DOHH2 (cell line): ENCODE measurements around the gene SLC47A2.

ENCODE experiments used
- H3F3A ChIP-seq: fragments of 200-600 bp; sonication (generic), shearing (Covaris generic); 2 replicates; pipeline ENCODE4 v1.6.0; 2016; ENCODE audit warnings: antibody characterized with exemption, mild to moderate bottlenecking; ENCODE audit not compliant: control insufficient read depth, insufficient read depth
- H3K27ac ChIP-seq: fragments of 200-600 bp; sonication (generic); 2 replicates; pipeline ENCODE4 v1.5.1; 2014; ENCODE audit warnings: low read depth, mild to moderate bottlenecking, low read length, moderate library complexity
- H3K27me3 ChIP-seq: fragments of 200-600 bp; sonication (generic); 2 replicates; pipeline ENCODE4 v1.6.1; 2014; ENCODE audit warnings: mild to moderate bottlenecking, low read length, mixed read lengths; ENCODE audit not compliant: control insufficient read depth
- H3K36me3 ChIP-seq: fragments of 200-600 bp; sonication (generic); 2 replicates; pipeline ENCODE4 v1.6.1; 2014; ENCODE audit warnings: mild to moderate bottlenecking, low read length, moderate library complexity, mixed read lengths; ENCODE audit not compliant: control insufficient read depth
- H3K4me1 ChIP-seq: fragments of 200-600 bp; sonication (generic); 2 replicates; pipeline ENCODE4 v1.6.1; 2014; ENCODE audit warnings: mild to moderate bottlenecking, low read length, mixed read lengths; ENCODE audit not compliant: control insufficient read depth
- H3K4me2 ChIP-seq: fragments of 200-600 bp; sonication (generic); 2 replicates; pipeline ENCODE4 v1.6.0; 2014; ENCODE audit warnings: mild to moderate bottlenecking, low read length, moderate library complexity
- H3K4me3 ChIP-seq: fragments of 200-600 bp; sonication (generic); 2 replicates; pipeline ENCODE4 v1.5.1; 2014; ENCODE audit warnings: mild to moderate bottlenecking, low read length, mixed read lengths
- H3K79me2 ChIP-seq: fragments of 200-600 bp; sonication (generic); 2 replicates; pipeline ENCODE4 v1.6.1; 2014; ENCODE audit warnings: mild to moderate bottlenecking, low read length, mixed read lengths; ENCODE audit not compliant: control insufficient read depth
- H3K9me2 ChIP-seq: fragments of 200-600 bp; sonication (generic); replicated peaks from 2 replicates; pipeline ENCODE4 v1.6.1; 2014; ENCODE audit warnings: mild to moderate bottlenecking, low read length, mixed read lengths; ENCODE audit not compliant: control insufficient read depth
- H3K9me3 ChIP-seq: fragments of 200-600 bp; sonication (generic); 2 replicates; pipeline ENCODE4 v1.6.1; 2014; ENCODE audit warnings: antibody characterized with exemption, low read length, mixed read lengths; ENCODE audit not compliant: control insufficient read depth, insufficient read depth
- H4K20me1 ChIP-seq: fragments of 200-600 bp; sonication (generic); 2 replicates; pipeline ENCODE4 v1.6.0; 2014; ENCODE audit warnings: low read depth, mild to moderate bottlenecking, antibody characterized with exemption, low read length, moderate library complexity; ENCODE audit not compliant: control insufficient read depth, insufficient read depth
- EZH2phosphoT487 ChIP-seq: fragments of 200-600 bp; sonication (generic); IDR thresholded peaks from 2 replicates; pipeline ENCODE4 v1.6.1; 2017; ENCODE audit warnings: borderline replicate concordance, mild to moderate bottlenecking, antibody characterized with exemption, low read length, moderate library complexity, mixed read lengths
- TF ChIP-seq, protein P1 (sequence below): fragments of 200-600 bp; sonication (generic); IDR thresholded peaks from one replicate; pipeline ENCODE4 v1.5.1; 2014; ENCODE audit warnings: antibody characterized with exemption, mild to moderate bottlenecking, low read depth, low read length; ENCODE audit not compliant: poor library complexity, severe bottlenecking

Gene SLC47A2

DNA sequence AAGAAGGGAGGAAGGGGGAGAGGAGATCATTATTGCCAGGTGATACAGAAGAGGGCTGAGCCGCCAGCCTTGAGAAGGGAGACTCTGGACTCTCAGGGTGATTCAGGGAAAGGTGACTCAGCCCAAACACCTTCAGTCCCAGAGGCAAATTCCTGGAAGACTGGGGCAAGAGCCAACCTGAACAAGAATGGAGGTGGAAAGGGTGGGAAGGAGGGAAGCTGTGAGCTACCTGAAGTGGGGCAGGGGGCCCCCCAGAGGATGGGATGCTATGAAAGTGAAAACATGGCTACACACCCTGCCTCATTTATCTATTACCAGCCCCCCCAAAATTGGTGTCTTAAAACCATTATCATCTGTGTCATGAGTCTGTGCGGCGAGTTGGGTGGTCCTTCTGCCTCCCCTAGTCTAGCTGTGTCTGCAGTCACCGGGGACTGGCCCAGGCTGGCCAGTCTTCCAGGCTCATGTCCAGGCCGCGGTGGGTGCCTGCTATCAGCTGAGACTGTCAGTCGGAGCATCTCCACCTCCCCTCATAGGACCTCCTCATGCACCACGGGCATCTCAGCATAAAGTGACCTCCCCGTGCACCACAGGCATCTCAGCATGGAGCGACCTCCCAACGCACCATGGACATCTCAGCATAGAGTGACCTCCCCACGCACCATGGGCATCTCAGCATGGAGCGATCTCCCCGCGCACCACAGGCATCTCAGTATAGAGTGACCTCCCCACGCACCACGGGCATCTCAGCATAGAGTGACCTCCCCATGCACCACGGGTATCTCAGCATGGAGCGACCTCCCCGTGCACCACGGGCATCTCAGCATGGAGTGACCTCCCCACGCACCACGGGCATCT, 3.2 kb upstream of the SLC47A2 start:
- H3K27ac ChIP-seq: no peak overlapping the region
- no peaks in the 10 kb centered on the region for H4K20me1 ChIP-seq
- no peak overlapping the region for H3K4me2 ChIP-seq
- no peaks in the 10 kb centered on the region for H3F3A ChIP-seq
- H3K27me3 ChIP-seq: no peaks in the 10 kb centered on the region
- no peaks in the 10 kb centered on the region for H3K9me2 ChIP-seq
- H3K9me3 ChIP-seq: no peaks in the 10 kb centered on the region
- no peaks in the 10 kb centered on the region for H3K36me3 ChIP-seq
- no peaks in the 10 kb centered on the region for H3K4me1 ChIP-seq
- no peak overlapping the region for H3K4me3 ChIP-seq
- no peak for TF ChIP-seq EZH2phosphoT487
- TF ChIP-seq, protein P1, sequence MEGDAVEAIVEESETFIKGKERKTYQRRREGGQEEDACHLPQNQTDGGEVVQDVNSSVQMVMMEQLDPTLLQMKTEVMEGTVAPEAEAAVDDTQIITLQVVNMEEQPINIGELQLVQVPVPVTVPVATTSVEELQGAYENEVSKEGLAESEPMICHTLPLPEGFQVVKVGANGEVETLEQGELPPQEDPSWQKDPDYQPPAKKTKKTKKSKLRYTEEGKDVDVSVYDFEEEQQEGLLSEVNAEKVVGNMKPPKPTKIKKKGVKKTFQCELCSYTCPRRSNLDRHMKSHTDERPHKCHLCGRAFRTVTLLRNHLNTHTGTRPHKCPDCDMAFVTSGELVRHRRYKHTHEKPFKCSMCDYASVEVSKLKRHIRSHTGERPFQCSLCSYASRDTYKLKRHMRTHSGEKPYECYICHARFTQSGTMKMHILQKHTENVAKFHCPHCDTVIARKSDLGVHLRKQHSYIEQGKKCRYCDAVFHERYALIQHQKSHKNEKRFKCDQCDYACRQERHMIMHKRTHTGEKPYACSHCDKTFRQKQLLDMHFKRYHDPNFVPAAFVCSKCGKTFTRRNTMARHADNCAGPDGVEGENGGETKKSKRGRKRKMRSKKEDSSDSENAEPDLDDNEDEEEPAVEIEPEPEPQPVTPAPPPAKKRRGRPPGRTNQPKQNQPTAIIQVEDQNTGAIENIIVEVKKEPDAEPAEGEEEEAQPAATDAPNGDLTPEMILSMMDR: no peak
- H3K79me2 ChIP-seq: no peaks in the 10 kb centered on the region

DNA sequence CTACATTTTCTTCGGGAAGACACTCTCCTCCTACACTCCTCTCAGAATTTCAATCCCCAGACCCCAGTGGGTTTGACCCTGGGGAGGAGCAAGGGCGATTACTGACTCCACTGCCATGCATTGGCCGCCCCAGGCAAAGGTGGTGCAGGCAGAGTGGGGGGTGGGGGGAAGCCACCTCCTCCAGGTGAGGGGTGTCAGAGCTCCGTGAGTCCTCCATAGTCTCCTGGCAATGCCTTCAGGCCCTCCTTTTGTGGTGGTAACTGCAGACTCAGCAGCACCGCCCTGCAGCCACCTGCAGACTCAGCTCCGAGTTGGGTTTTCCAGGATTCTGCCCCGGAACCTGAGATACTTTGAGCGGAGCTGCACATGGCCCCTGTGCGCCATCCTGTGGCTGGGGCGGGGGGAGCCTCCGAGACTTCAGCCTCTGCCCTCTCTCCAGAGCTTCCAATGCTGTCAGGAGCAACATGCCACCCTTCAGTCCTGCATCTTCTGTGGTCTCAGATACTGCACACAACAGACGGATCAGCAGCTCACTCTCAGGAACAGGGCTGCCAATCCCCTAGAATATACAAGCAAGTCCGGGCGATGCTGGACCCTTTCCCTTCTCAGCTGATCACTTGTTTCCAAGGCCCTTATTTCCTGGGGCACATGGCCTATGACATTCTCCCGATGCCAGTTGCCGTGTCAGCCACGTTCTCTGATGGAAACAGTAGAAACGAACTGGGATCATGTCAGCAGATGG, 2.4 kb upstream of the SLC47A2 start:
- Histone ChIP-seq H3K36me3 (no peaks in the 10 kb centered on the region), H3K79me2 (no peaks in the 10 kb centered on the region), H3K4me3 (no peak overlapping the region), H3K27ac (no peak overlapping the region), H3K9me2 (no peaks in the 10 kb centered on the region), H3K27me3 (no peaks in the 10 kb centered on the region), H3F3A (no peaks in the 10 kb centered on the region), H3K4me2 (no peak overlapping the region), H3K4me1 (no peaks in the 10 kb centered on the region), H3K9me3 (no peaks in the 10 kb centered on the region), H4K20me1 (no peaks in the 10 kb centered on the region)
- TF ChIP-seq EZH2phosphoT487: no peak
- TF ChIP-seq, protein P1: peak; percentile 19

DNA sequence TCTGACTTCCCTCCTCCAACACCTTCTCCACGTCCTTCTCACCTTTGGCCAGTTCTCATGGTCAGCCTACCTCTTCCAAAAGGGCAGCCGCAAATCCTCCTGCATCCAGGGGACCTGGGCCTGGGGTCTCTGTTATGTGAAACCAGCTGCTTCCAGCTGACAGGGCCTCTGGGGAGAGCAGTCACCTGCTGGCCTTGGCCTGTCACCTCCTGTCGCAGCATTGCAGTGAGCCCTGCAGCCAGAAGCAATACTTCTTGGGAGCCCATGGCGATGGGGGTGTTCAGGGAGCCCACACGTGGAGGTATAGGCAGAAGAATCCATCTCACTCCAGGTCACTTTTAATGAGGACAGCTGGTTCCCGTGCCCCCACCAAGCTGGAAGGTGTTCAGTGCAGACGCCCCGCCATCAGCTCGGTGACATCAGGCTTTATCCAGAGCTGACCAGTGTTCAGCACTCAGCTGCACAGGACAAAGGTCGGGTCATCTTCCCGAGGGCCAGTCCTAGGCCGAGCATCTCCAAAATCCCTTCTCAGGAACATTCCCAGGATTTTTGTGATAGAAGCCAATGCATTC, 1.7 kb upstream of the SLC47A2 start:
- Histone ChIP-seq H3K4me1 (no peaks in the 10 kb centered on the region), H3K27me3 (no peaks in the 10 kb centered on the region), H3K36me3 (no peaks in the 10 kb centered on the region), H4K20me1 (no peaks in the 10 kb centered on the region), H3K79me2 (no peaks in the 10 kb centered on the region), H3K4me2 (no peak overlapping the region), H3K9me3 (no peaks in the 10 kb centered on the region), H3F3A (no peaks in the 10 kb centered on the region), H3K9me2 (no peaks in the 10 kb centered on the region), H3K4me3 (no peak overlapping the region), H3K27ac (no peak overlapping the region)
- TF ChIP-seq EZH2phosphoT487: no peak
- TF ChIP-seq, protein P1: no peak
